GM23248 (cell line): ENCODE data around the gene PIK3R5. TPM values are rescaled to one million over a fixed set of nuclear protein-coding genes. Genes with fewer than 3 reads are reported as not detected.

Source experiments
- DNase-seq: peaks from one replicate; pipeline ENCODE4 v3.0.0-alpha.2; 2015
- H2AFZ ChIP-seq: fragments of 200-600 bp; sonication (generic); 2 replicates; pipeline ENCODE4 v1.6.1; 2016; ENCODE audit warnings: antibody characterized with exemption
- H3F3A ChIP-seq: fragments of 200-600 bp; sonication (generic); 2 replicates; pipeline ENCODE4 v1.6.1; 2016; ENCODE audit warnings: mild to moderate bottlenecking, antibody characterized with exemption, mixed run types; ENCODE audit not compliant: insufficient read depth
- H3K27ac ChIP-seq: fragments of 200-600 bp; sonication (generic); 2 replicates; pipeline ENCODE4 v1.5.1; 2016; ENCODE audit warnings: mild to moderate bottlenecking
- H3K27me3 ChIP-seq: fragments of 200-600 bp; sonication (generic); replicated peaks from 2 replicates; pipeline ENCODE4 v1.6.1; 2016; ENCODE audit warnings: mild to moderate bottlenecking; ENCODE audit not compliant: insufficient read depth
- H3K36me3 ChIP-seq: fragments of 200-600 bp; sonication (generic); 2 replicates; pipeline ENCODE4 v1.6.1; 2016; ENCODE audit warnings: low read depth, mild to moderate bottlenecking
- H3K4me1 ChIP-seq: fragments of 200-600 bp; sonication (generic); 2 replicates; pipeline ENCODE4 v1.6.1; 2016; ENCODE audit warnings: mild to moderate bottlenecking; ENCODE audit not compliant: insufficient read depth
- H3K4me2 ChIP-seq: fragments of 200-600 bp; sonication (generic); one replicate; pipeline ENCODE4 v1.6.1; 2016; ENCODE audit warnings: mild to moderate bottlenecking; ENCODE audit not compliant: unreplicated experiment
- H3K4me3 ChIP-seq: fragments of 200-600 bp; sonication (generic); 2 replicates; pipeline ENCODE4 v1.5.1; 2016; ENCODE audit warnings: mild to moderate bottlenecking
- H3K79me2 ChIP-seq: fragments of 200-600 bp; sonication (generic); 2 replicates; pipeline ENCODE4 v1.6.1; 2016; ENCODE audit warnings: mild to moderate bottlenecking; ENCODE audit not compliant: insufficient read depth
- H3K9ac ChIP-seq: fragments of 200-600 bp; sonication (generic); 2 replicates; pipeline ENCODE4 v1.6.1; 2016; ENCODE audit warnings: mild to moderate bottlenecking
- H3K9me2 ChIP-seq: fragments of 200-600 bp; sonication (generic); 2 replicates; pipeline ENCODE4 v1.6.1; 2016; ENCODE audit warnings: mixed run types, mild to moderate bottlenecking, moderate library complexity; ENCODE audit not compliant: insufficient read depth
- H3K9me3 ChIP-seq: fragments of 200-600 bp; sonication (generic); one replicate; pipeline ENCODE4 v1.6.1; 2017; ENCODE audit warnings: low read depth
- H4K20me1 ChIP-seq: fragments of 200-600 bp; sonication (generic); 2 replicates; pipeline ENCODE4 v1.6.0; 2016; ENCODE audit not compliant: insufficient read depth
- EZH2 ChIP-seq: fragments of 200-600 bp; sonication (generic); IDR thresholded peaks from 2 replicates; pipeline ENCODE4 v1.6.1; 2018; ENCODE audit warnings: antibody characterized with exemption, mild to moderate bottlenecking; ENCODE audit not compliant: insufficient read depth, poor library complexity, severe bottlenecking
- EZH2phosphoT487 ChIP-seq: fragments of 200-600 bp; sonication (generic); IDR thresholded peaks from 2 replicates; pipeline ENCODE4 v1.6.1; 2018; ENCODE audit warnings: antibody characterized with exemption, moderate library complexity, mild to moderate bottlenecking, low read depth; ENCODE audit not compliant: insufficient read depth
- WGBS, 2 experiments: methylation state at CpG; one replicate each; pipeline ENCODE4 v1.1.6; 2015 to 2017; ENCODE audit warnings: low lambda C conversion rate in 2 of 2, low coverage in 1 of 2; ENCODE audit errors: missing lambda C conversion rate in 2 of 2; 5-methylcytosine and 5-hydroxymethylcytosine counted together
- in situ Hi-C: fragments of 300-500 bp; cut with MboI; formaldehyde crosslinking; loops from 2 replicates; pipeline ENCODE4 v1.15.0; 2020
- polyA plus RNA-seq: library from polyadenylated mRNA; unstranded; fragments of >200 nt; fragmentation: Nextera tagmentation; extraction: Ambion mirVana; gene quantifications from 2 replicates; pipeline ENCODE4 v1.2.1, GENCODE V29; 2016
- total RNA-seq: library from RNA; depleted of rRNA; stranded (reverse); fragments of >200 nt; shearing (Covaris generic); gene quantifications from 2 replicates; pipeline ENCODE4 v1.2.3, GENCODE V29; 2014

The PIK3R5 gene
- total and polyA plus RNA-seq, 2 experiments from 2014 or later = 0.11 TPM; not detected in 1

DNA sequence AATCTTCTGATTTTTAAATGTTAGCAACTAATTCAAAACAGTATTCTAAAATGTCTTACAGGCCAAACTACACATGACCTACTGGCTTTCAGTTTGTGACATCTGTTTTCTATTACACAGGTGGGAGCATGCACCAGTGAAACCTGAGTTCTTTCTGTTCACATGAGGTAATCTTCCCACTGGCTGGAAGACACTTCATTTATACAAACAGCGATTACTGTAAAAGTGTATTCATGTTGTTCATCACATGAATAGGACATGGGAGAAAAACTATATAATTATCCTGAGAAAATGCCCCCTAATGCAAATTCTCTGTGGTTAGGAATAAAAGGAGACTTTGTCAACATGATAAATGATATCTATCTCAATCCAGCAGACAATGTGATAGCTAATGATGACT is 11.1 kb upstream of the PIK3R5 start:
- in situ Hi-C loops = no loop called here
- no peak overlapping the region for H3K9ac ChIP-seq
- H3K9me3 ChIP-seq = no peaks in the 10 kb centered on the region
- no peaks in the 10 kb centered on the region for H3K4me1 ChIP-seq
- H3K4me2 ChIP-seq = no peak overlapping the region
- no peaks in the 10 kb centered on the region for H3F3A ChIP-seq
- H3K4me3 ChIP-seq = no peak overlapping the region
- H3K36me3 ChIP-seq = no peaks in the 10 kb centered on the region
- H3K27me3 ChIP-seq = no peaks in the 10 kb centered on the region; the same call in none of the 2 replicates
- H3K9me2 ChIP-seq = no peaks in the 10 kb centered on the region
- WGBS, 2 experiments = 4 to 5% methylated on average over 1 of the region's 1 CpG
- no peak overlapping the region for H3K27ac ChIP-seq
- no peak for TF ChIP-seq EZH2phosphoT487
- TF ChIP-seq EZH2 = no peak
- H3K79me2 ChIP-seq = no peaks in the 10 kb centered on the region
- DNase-seq = no peak
- no peaks in the 10 kb centered on the region for H4K20me1 ChIP-seq
- H2AFZ ChIP-seq = no peak overlapping the region

DNA sequence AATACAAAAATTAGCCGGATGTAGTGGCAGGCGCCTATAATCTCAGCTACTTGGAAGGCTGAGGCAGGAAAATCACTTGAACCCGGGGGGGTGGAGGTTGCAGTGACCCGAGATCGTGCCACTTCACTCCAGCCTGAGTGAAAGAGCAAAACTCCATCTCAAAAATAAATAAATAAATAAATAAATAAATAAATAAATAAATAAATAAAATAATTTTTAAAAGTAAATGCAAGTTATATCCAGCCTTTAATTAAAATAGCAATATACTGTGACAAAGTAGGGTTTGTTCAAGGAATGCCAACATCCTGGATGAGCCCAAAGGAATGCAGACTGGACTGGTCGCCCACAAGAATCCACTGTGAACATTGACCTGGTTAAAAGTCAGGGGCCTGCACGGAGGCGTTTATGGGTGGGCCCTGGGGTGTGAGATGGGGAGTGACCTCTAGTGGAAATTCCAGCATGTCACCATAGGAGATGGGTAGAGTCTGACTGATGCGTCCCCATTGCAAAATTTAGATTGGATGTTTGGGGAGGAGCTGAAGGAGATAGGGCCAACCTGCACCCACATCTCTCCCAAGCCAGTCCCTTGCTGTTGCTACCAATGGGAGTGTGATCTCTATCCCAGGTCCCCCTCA is 9.7 kb upstream of the PIK3R5 start:
- no peaks in the 10 kb centered on the region for H3K36me3 ChIP-seq
- no peak overlapping the region for H2AFZ ChIP-seq
- H3K4me2 ChIP-seq = no peak overlapping the region
- 66 to 69% methylated on average over 9 of the region's 9 CpGs for WGBS, 2 experiments
- no peak overlapping the region for H3K9ac ChIP-seq
- no peak overlapping the region for H3K4me3 ChIP-seq
- no peak overlapping the region for H3K27ac ChIP-seq
- no peaks in the 10 kb centered on the region for H3K9me2 ChIP-seq
- H3K27me3 ChIP-seq = peaks cover 2% of the 10 kb centered on the region
- in situ Hi-C loops = no loop called here
- H4K20me1 ChIP-seq = no peaks in the 10 kb centered on the region
- no peaks in the 10 kb centered on the region for H3K9me3 ChIP-seq
- no peaks in the 10 kb centered on the region for H3K4me1 ChIP-seq
- H3F3A ChIP-seq = no peaks in the 10 kb centered on the region
- no peaks in the 10 kb centered on the region for H3K79me2 ChIP-seq
- DNase-seq = no peak
- TF ChIP-seq EZH2 = no peak
- no peak for TF ChIP-seq EZH2phosphoT487

DNA sequence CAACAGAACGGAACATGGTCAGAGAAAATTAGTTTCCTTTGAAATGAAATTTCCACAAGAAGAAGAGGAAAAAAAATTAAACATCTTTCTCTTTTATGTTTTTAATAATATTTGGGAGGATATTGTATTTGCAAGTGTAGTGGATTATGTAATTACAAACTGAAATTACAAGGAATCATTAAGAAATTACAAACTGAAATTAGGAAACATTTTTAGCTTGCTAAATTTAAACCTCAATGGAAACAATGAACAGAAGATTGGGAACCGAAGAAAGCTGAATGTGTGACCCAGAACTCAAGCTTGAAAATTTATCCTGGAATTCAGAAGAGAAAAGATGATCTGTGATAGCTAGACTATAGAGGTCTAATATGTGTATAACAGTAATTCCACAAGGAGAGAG is 4.4 kb upstream of the PIK3R5 start:
- no peak overlapping the region for H2AFZ ChIP-seq
- no peak overlapping the region for H3K4me3 ChIP-seq
- H3K4me2 ChIP-seq = no peak overlapping the region
- H3K9me2 ChIP-seq = no peaks in the 10 kb centered on the region
- 39 to 51% methylated on average over 2 of the region's 2 CpGs for WGBS, 2 experiments
- peaks cover 13% of the 10 kb centered on the region for H3K27me3 ChIP-seq
- no peak overlapping the region for H3K27ac ChIP-seq
- H3K79me2 ChIP-seq = no peaks in the 10 kb centered on the region
- no peaks in the 10 kb centered on the region for H4K20me1 ChIP-seq
- no peak overlapping the region for H3K9ac ChIP-seq
- no peak for DNase-seq
- H3K36me3 ChIP-seq = no peaks in the 10 kb centered on the region
- no peaks in the 10 kb centered on the region for H3K9me3 ChIP-seq
- in situ Hi-C loops = no loop called here
- no peaks in the 10 kb centered on the region for H3F3A ChIP-seq
- H3K4me1 ChIP-seq = no peaks in the 10 kb centered on the region
- TF ChIP-seq EZH2phosphoT487 (no peak), EZH2 (no peak)

DNA sequence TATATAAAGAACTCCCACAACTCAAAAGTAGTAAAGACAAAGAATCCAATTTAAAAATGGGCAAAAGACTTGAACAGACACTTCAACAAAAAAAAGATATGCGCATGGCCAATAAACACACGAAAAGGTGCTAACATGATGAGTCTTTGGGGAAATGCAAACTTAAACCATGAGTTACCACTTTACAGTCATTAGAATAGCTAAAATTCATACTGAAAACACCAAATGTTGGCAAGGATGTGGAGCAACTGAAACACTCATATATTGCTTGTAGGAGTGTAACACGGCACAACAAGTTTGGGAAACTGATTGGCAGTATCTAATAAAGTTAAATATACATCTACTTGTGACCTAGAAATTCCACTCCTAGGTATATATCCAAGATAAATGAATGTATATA is 3.0 kb upstream of the PIK3R5 start:
- no peak for TF ChIP-seq EZH2
- Histone ChIP-seq H3K9me2 (no peaks in the 10 kb centered on the region), H3K9ac (no peak overlapping the region), H3K27me3 (peaks cover 13% of the 10 kb centered on the region), H2AFZ (no peak overlapping the region), H4K20me1 (no peaks in the 10 kb centered on the region), H3K4me3 (no peak overlapping the region), H3K79me2 (no peaks in the 10 kb centered on the region), H3K36me3 (no peaks in the 10 kb centered on the region), H3K9me3 (no peaks in the 10 kb centered on the region), H3K27ac (no peak overlapping the region), H3K4me1 (no peaks in the 10 kb centered on the region), H3K4me2 (no peak overlapping the region), H3F3A (no peaks in the 10 kb centered on the region)
- in situ Hi-C loops = no loop called here
- WGBS, 2 experiments = 61 to 70% methylated on average over 3 of the region's 3 CpGs
- no peak for DNase-seq

DNA sequence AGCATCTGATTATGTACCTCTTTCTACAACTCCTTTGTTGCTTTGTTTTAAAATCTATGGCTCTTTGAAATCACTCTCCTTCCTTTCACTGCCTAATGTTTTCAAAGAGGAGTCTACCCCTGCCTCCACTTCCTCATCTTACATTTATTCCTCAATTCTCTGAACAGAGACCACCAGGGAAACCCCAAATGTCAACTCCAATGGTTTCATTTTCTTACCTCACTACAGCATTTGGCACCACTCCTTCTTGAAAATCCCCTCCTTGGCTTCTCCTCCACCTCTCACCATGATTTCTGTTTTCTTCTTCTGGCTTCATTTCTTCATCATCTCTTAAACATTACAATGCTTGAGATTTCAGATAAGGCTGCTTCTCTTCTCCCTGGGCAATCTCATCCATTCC is 2.4 kb upstream of the PIK3R5 start:
- Histone ChIP-seq H3K9me2 (no peaks in the 10 kb centered on the region), H3K9ac (no peak overlapping the region), H2AFZ (no peak overlapping the region), H4K20me1 (no peaks in the 10 kb centered on the region), H3F3A (no peaks in the 10 kb centered on the region), H3K4me3 (no peak overlapping the region), H3K36me3 (no peaks in the 10 kb centered on the region), H3K9me3 (no peaks in the 10 kb centered on the region), H3K27me3 (peaks cover 13% of the 10 kb centered on the region), H3K4me2 (no peak overlapping the region), H3K4me1 (no peaks in the 10 kb centered on the region), H3K27ac (no peak overlapping the region), H3K79me2 (no peaks in the 10 kb centered on the region)
- in situ Hi-C loops = no loop called here
- TF ChIP-seq EZH2phosphoT487 = no peak
- no peak for TF ChIP-seq EZH2
- DNase-seq = no peak
